Stimulated activated CD8-positive, alpha-beta memory T cell treated with anti-CD3 and anti-CD28 coated beads, Interleukin-7, amount 100 ng/mL, for 1 hour (primary cell): Measurements from ENCODE around the gene BANK1.

Experiments used
- DNase-seq, 2 donors: peaks; one replicate each; pipeline ENCODE4 v3.0.0-alpha.2; 2020; ENCODE audit warnings: low read depth in 2 of 2

Gene BANK1

DNA sequence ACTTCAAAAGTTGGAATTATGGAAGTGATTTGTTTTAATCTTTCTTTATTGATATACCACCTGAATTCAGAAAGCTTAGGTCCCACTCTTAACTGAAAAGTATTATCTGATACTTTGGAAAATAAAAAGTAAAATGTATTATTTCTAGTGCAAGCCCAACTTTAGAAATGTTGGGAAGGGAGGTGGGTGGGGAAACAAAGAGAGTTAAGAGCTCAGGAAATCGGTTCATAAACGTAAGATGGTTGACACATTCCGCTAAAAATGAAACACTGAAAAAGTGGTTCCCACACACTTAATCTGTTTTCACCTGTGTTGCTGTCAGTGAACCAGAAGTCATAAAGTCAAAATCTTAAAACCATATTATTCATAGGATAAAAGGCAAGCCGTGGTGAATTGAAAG, 237.4 kb downstream of the BANK1 start:
- DNase-seq = no peak

DNA sequence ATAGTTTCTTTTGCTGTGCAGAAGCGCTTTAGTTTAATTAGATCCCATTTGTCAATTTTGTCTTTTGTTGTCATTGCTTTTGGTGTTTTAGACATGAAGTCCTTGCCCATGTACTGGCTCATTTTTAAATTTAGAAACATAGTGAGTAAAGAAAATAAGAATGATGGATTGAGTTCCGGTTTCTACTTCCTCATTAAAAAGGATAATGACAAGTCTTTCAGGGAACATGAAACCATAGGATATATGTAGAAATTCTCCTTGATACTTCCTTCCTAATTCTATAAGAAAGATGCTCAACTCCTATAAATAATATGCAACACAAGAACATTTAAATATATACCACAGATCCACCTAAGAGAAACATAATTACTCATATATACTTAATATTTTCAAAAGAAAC, 240.9 kb downstream of the BANK1 start:
- DNase-seq = no peak

DNA sequence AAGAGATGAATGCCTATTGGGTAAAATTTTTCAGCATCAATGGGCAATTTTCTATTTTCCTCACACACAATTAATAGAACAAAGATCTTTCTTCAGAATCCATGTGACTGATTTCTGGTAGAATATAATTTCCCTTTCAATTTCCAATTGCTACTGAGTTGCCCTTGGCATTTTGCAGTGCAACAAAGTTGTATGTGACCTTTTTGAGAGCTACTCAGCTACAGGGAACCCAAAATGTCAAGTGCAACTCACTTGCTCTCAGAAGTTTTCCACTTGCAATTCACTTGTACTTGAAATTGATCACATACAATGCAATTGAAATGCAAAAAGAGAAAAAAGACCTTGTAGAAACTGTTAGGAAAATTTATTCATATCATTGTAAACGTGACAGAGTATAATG, 245.5 kb downstream of the BANK1 start:
- no peak for DNase-seq

DNA sequence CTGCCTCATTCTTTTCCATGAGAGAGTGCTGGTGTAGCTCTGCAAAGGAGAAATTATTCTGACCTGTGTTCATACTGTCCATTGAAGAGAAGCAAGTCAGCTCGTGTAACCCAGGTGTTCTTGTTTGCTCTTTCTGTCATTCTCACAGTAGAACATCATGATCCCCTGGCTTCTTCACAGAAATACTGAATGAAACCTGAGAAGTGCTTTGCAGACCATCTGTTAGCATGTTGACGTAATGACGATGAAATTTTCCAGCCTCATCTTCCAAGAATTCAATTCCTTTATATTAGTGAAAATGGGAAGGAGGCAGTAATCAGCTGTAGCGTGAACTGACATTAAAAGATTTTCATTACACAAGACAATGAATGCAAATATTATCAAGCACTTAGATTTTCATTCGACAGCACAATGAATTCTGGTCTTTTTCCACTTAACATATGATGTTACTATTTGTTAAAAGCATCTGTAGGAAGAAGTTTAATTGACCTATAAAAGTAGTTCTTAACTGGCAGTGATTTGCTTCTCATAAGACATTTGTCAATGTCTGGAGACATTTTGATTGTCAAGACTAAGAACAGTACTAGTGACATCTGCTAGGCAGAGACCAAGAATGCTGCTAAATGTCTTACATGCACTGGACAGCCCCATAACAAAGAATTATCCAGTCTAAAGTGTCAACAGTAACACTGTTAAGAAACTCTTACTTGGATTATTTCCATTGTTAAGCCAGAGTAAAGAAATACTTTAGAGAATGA, 246.3 kb downstream of the BANK1 start:
- no peak for DNase-seq

DNA sequence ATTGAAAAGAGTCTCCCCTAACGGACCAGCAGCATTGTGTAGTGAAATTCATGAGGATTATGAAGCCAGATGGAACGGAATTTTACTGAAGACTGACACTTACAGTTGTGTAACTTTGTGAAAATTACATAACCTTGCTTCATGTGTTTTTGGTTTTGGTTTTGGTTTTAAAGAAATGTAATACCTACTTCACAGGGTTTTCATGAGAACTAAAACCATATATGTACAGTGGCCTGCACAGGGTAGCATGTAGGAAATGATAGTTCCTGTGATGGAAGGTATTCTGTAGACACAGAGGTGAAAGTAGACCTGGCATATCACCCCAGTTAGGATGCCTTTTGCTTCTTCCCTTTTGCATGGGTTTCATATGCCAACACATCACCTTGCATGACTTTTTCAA, 247.0 kb downstream of the BANK1 start:
- no peak for DNase-seq

DNA sequence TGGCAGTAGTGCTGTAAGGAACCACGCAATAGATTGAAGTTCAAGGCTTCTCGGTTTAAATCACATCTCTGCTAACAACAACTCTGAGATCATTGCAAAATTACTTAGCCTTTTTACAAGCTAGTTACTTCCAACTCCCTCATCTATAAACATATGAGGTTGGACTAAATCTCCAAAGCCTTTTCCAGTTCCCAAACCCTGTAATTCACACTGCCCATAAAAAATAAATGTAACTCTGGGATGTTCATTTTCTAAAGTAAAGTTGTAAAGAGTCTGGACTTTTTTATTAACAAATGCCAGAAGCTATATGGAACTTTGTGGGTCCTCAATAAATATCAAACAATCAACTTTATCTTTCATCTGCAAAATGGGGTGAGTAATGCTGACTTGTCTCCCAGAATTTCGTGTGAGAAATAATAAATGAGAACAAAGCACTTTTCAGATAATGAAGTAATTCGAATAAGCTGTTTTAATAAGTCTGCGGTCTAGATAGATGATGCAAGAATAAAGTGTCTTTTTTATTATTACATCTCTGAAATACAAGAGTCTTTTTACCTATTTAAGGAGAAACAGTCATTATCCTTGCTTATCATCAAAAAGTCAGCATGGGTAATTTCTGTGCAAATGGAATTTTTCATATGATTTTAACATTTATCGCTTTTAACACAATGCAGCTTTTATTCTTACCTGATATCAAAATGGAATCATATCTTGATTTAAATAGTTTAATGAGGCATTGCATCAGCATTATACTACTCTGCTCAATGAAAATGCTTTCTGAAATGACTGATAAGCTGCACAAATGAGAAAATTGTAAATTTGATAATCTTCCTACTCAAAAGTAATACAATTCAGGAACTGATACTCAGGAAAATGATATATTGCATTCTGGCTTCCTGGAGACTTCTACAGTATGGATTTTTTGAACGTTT, 252.6 kb downstream of the BANK1 start:
- no peak for DNase-seq

DNA sequence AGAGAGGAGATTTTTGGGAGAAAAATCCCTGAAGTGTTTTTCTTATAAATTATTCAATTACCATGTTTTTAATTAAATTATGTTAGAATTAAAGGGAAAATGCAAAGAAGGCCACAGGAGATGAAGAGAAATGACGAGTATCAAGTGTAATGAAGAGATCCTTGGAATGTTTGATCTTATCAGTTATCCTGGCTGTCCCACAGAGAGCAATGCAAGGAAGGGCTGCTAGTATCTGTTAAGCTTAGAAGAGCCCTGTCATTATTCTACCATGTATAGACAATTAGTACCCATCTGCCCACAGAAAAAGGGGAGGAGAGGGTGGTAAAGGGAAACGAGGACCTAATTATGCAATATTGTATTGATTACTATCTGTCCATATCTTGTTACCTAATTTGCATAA, 257.1 kb downstream of the BANK1 start:
- DNase-seq = no peak

DNA sequence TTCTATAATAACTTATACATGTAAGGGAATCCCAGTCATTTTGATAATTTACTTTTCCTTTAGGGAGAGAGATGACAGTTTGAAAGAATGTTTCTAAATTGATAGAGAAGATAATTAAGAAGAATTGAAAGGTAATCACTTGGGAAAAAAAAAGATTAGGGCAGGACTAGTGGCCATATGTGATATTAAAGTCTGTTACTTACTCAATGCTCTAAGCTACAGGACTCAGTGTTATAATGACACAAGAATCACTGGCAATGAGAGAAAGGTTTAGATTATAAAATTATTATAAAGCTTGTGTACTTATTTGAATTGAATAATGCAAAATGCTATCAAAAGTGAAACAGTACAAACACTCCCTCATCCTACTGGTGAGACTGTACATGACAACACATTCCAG, 265.3 kb downstream of the BANK1 start:
- DNase-seq = no peak

DNA sequence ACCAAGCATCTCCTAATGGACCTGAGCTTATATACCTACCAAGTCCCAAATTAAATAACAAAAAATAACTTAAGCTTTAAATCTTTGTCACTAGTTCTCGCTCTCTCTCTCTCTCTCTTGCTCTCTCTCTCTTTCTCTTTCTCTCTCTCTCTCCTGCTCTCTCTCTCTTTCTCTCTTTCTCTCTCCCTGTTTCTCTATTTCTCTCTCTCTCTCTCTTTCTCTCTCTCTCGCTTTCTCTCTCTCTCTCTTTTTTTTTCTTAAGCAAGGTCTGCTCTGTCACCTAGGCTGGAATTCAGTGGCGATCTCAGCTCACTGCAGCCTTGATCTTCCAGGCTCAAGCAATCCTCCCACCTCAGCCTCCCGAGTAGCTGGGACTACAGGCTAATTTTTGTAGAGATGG, 266.6 kb downstream of the BANK1 start:
- no peak for DNase-seq

DNA sequence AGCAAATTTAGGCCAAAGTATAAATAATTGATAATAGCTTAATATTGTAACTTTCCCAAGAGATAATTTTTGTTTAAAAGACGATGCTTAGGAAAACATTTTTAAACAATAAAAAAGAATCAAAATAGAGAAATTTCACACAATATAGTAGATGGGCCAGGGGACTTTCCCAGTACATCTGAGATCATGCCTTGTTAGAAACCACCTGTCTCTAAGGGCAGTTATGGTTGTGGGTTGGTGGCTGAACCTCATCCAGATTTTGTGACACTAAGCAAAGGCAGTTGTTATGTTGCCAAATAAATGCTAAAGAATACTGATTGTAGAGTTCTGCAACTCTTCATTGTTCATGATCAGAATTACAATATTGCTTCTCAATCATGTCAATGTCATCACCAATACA, 270.6 kb downstream of the BANK1 start:
- no peak for DNase-seq

DNA sequence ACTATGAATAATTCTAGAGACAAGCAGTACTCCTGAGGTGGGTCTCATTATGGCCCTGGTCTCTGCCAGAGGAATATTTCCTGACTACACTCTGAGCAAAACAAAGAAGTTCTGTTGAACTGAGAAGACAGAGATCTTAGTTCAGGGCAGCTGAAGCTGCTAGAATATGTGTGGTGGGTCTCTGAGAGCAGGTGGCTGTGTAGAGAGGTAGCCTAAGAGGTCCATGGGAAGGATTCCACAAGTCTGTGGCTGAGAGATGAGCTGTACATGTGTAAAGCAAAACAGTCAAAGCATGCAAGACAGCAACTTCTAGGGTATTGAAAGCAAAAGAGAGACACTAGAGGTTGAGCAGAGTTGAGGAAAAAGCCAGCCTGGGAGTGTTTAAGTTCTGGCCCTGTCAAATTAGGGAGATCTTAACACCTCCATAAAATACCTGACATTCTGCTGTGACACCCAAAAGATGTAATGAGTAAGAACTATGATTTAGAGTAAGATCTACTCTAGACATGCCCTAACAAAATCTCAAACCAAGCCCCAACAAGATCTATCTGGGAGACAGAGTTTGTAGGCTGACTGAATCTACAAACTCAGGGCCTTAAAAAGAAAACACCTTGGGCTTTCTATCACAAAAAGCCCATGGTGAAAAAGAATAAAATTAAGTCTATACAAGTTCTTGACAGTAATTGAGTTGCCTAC, 274.4 kb downstream of the BANK1 start:
- DNase-seq = no peak

DNA sequence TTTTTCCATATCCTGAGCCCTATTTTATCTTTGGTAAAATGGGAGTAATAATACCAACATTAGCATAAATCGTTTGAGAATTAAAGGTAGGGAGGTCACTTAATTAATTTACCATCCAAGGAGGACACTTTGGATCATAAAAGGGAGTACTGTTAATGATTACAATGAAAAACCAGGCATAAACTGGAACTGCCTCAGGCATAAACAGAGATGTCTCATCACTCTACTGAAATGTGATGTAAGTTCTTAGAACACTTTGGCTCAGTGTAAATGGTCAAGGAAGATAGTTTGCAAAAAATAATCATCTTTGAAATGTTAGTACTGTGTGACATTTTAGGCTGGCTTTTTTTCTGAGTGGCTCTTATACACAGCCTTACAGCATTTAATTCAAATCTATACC, 286.1 kb downstream of the BANK1 start:
- DNase-seq = no peak

DNA sequence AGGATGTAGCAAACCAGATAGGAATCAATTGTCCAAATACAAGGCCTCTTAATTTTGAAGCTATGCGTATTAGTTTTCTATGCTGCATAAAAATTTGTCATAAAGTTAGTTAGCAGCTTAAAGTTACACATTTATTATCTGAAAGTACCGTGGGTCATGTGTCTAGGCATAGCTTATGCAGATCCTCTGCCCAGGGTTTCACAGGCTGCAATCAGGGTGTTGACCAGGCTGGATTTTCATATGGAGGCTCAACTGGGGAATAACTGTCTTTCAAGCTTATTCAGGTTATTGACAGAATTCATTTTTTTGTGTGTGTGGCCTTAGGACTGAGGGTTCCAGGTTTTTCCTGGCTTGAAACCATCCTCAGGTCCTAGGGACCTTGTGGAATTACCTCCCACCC, 289.7 kb downstream of the BANK1 start:
- no peak for DNase-seq

DNA sequence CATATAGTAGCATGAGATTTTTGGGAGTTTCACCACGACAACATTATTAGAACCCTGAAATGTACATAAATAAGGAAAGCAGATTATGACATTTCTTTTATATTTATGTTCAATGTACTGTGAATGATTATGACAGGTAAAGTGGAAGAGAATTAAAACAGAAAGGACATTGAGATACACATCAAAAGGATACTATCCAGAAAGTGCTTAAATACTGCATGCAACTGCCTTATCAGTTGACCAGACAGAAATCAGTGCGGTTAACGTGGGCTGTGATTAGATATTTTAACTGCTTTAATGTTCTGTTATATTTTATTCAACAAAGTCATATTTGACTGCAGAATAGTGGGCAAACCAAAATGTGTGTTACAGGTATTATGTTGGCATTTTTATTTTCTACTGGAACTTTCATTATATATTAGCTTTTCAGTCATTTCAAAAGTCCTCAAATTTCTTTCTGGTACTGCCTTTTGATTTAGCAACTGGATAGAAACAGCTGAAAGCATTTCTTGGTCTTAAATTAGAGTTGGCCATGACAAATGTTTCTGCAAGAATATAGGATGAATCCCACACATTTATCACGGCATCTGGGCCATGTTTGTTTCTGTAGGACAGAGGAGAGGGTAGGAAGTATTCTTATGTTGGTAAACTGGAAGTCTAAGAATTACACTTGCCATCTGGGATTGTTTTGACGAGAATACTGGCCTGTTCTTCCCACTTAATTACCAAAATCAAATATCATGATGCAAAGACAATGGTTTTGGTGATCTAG, 299.5 kb downstream of the BANK1 start:
- no peak for DNase-seq

DNA sequence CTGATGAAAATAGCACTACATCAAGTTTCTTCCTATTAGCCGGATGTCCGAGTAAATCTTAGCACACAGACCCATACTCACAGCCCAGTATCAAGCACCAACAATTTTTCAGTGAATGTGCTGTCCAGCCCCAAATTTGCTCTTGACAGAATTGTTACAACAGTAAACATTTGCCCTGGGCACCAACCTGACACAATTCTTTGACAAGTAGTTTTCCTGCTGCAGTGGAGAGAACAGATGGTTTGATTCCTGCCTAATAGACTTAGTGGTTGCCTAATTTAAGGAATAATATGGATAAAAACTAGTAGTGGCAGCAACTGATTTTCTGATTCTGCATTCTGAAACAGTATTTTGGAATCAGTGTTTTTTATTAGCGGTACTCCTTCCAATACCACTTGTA, 301.1 kb downstream of the BANK1 start:
- DNase-seq = no peak

DNA sequence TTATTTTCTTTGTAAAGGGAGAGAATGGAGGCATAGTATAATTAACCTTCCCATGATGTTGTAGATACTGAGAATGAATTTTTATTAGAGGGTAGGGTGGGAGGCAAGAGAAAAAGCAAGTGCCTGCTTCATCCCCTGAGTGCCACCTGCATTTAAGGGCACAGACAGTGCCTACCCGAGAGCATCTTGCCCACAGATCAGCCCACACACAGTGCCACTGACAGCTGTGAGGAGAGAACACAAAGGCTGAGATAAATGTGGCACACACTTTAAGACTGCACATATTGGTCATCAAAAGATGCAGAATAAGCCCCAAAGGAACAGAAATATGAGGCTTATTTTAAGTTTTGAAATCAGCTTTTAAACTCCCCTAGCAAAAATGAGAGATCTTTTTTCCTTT, 304.0 kb downstream of the BANK1 start:
- no peak for DNase-seq

DNA sequence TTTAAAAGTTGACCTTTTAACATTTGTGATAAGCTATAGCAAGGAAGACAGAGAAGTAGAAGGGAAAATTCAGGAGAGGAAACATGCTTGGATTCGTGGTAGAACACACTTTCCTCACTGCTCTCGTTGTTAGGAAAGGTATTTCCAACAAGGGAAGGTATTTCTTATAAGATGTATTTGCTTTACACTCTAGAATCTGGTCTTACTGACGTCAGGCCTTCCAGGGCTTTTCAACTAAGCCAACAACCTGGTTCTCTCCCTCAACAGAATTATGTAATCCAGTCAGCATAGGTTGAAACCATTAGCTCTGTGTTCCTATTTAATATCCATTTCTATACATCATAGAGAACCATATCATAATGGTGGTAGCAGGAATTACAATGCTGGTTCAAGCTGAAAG, 312.8 kb downstream of the BANK1 start:
- DNase-seq = no peak

DNA sequence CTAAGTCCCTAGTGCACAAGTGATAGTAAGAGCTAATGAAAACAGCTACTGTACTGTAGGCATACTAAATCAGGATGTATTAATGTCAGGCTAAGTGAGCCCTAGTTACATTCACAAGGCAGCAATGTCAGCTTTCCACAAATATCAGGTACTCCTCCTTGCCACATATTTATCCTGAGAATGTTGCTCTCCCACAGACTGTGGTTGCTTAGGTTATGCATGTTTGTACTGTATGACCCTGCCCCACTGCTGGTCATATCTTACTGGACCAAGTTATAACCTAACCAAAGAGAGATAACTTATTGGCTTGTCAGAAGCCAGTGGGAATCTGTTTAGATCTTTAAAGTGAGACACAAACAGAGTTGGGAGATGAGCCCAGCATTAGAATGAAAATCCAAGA, 313.7 kb downstream of the BANK1 start:
- no peak for DNase-seq

DNA sequence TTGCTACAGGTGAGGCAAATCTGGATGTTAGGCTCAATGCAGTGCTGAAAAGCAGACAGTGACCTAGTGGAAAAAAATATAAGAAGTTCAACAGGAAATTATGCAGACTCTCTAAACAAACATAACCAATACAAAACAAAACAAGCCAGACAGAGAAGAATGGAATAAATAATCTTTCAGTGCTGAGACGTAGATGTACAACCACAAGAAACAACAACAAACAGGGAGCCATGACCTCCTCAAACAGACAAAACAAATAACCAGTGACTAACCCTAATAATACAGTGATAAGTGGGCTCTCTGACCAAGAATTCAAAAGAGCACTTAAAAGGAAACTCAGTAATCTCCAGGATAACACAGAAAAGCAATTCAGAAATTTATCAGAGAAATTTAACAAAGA, 315.5 kb downstream of the BANK1 start:
- no peak for DNase-seq

DNA sequence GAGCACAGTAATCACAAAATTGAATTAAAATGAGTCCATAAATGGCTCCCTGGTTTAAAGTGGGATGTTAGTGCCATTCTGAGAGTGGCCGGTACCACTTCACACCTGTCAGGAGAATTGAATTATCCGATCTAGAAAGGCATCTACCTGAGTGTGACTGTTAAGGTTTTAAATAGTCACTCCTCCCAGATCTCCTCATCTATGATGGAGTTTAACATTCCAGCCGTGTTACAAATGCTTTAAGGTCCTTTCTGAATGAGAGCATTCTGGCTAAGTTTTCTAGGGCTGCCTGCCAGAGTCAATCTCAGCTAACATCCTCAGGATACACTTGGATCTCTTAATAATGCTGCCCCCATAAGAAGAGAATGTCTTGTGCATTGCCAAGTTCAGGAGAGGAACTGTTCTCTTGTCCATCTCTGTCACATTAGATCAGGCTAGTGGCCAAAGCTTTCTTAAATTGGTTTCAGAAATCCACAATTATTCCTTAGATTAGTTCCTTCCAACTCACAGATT, 323.6 kb downstream of the BANK1 start:
- no peak for DNase-seq

DNA sequence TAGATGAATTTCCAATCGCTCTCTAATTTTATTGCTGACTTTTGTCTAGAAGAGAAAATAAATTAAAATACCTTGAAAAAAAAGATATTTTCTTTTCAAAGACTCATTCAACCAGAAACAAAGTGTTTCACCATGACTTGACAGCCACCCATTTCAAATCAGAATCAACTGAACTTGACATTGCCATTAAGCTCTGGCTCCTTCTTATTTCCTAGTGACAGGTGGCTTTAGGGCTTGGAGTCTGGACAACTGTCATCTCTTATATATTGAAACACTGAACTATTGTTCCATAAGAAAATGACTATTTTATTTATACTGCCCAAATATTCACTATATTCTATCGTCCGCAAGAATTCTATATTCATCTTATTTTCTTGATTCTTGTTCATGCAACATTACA, 325.6 kb downstream of the BANK1 start:
- DNase-seq = no peak

DNA sequence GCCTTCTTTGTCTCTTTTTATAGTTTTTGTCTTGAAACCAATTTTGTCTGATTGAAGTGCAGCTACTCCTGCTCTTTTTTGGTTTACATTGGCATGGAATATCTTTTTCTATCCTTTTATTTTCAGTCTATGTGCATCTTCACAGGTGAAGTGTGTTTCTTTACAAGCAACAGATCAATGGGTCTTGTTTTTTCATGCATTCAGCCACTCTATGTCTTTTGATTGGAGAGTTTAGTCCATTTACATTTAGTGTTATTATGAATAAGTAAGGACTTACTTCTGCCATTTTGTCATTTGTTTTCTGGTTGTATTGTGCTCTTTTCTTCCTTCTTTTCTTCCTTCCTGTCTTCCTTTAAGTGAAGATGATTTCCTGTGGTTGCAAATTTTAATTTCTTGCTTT, 330.3 kb downstream of the BANK1 start:
- DNase-seq = no peak
